Upper lobe of right lung (tissue), 1 donor: ENCODE results near the gene MT1E. TPM values are rescaled to one million over a fixed set of nuclear protein-coding genes. Genes with fewer than 3 reads are reported as not detected.

Source experiments
- ATAC-seq: fragments of 200-7000 bp; cut with Tn5 transposase; one replicate; pipeline ENCODE4 v1.9.1; 2020; ENCODE audit warnings: mild to moderate bottlenecking, moderate library complexity
- DNase-seq: peaks from one replicate; pipeline ENCODE4 v3.0.0-alpha.2; 2020
- H3K27ac ChIP-seq: fragments of 200-600 bp; one replicate; pipeline ENCODE4 v1.8.0; 2022
- H3K27me3 ChIP-seq: fragments of 200-600 bp; one replicate; pipeline ENCODE4 v1.8.0; 2022; ENCODE audit warnings: mild to moderate bottlenecking
- H3K36me3 ChIP-seq: fragments of 200-600 bp; one replicate; pipeline ENCODE4 v1.8.0; 2022
- H3K4me1 ChIP-seq: fragments of 200-600 bp; one replicate; pipeline ENCODE4 v1.8.0; 2022
- H3K4me3 ChIP-seq: fragments of 200-600 bp; one replicate; pipeline ENCODE4 v1.8.0; 2022; ENCODE audit warnings: mild to moderate bottlenecking
- H3K9me3 ChIP-seq: fragments of 200-600 bp; one replicate; pipeline ENCODE4 v1.8.0; 2022
- intact Hi-C: fragments of 100-400 bp; cut with DNase I; formaldehyde crosslinking; loops from one replicate; pipeline ENCODE4 v1.11.0; 2022
- total RNA-seq: library from RNA; stranded (reverse); fragmentation: NEBNext Ultra II Directional; extraction: Animal tissue kit (Norgen Biotek cat#: 25700); gene quantifications from one replicate; pipeline ENCODE4 v1.2.1, GENCODE V29; 2021
- TF ChIP-seq, protein P1 (sequence below): fragments of 200-600 bp; IDR thresholded peaks from one replicate; pipeline ENCODE4 v1.8.0; 2022; ENCODE audit warnings: antibody characterized with exemption
- donor health status: DM: no; HTN: yes; CAD: no; lungs with severe emphysema.

The MT1E gene
- total RNA-seq, 1 donor from 2014 or later = 154 TPM

- H3K4me1 ChIP-seq = peaks cover 7% of the 10 kb centered on the region
- H3K27me3 ChIP-seq = peaks cover 12% of the 10 kb centered on the region
- TF ChIP-seq, protein P1, sequence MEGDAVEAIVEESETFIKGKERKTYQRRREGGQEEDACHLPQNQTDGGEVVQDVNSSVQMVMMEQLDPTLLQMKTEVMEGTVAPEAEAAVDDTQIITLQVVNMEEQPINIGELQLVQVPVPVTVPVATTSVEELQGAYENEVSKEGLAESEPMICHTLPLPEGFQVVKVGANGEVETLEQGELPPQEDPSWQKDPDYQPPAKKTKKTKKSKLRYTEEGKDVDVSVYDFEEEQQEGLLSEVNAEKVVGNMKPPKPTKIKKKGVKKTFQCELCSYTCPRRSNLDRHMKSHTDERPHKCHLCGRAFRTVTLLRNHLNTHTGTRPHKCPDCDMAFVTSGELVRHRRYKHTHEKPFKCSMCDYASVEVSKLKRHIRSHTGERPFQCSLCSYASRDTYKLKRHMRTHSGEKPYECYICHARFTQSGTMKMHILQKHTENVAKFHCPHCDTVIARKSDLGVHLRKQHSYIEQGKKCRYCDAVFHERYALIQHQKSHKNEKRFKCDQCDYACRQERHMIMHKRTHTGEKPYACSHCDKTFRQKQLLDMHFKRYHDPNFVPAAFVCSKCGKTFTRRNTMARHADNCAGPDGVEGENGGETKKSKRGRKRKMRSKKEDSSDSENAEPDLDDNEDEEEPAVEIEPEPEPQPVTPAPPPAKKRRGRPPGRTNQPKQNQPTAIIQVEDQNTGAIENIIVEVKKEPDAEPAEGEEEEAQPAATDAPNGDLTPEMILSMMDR = no peak
- DNase-seq (no peak), ATAC-seq (no peak)
- H3K9me3 ChIP-seq = no peaks in the 10 kb centered on the region
- intact Hi-C loops = no loop called here
- no peaks in the 10 kb centered on the region for H3K36me3 ChIP-seq
- no peak overlapping the region for H3K27ac ChIP-seq
- no peak overlapping the region for H3K4me3 ChIP-seq
Observed at GRCh38 chr16:56630134-56630533, 4.6 kb downstream of the MT1E start.

DNA sequence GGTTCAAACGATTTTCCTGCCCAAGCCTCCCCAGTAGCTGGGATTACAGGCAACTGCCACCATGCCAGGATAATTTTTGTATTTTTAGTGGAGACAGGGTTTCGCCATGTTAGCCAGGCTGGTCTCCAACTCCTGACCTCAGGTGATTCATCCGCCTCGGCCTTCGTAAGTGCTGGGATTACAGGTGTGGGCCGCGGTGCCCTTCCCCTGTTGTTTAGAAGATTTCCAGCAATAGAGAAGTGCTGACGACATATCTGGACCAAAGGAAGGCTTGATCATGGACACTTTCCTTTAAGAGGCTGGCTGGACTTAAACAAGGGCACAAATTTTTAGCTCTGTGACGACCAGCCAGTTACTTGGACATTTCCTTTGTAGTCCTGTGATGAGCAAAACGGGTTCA lies 5.6 kb downstream of the MT1E start:
- Histone ChIP-seq H3K27me3 (peaks cover 22% of the 10 kb centered on the region), H3K9me3 (no peaks in the 10 kb centered on the region), H3K4me3 (no peak overlapping the region), H3K36me3 (no peaks in the 10 kb centered on the region), H3K4me1 (peaks cover 10% of the 10 kb centered on the region), H3K27ac (peak overlapping the region; percentile 83)
- no peak for DNase-seq
- TF ChIP-seq, protein P1 = no peak
- no peak for ATAC-seq
- intact Hi-C loops = no loop called here

DNA sequence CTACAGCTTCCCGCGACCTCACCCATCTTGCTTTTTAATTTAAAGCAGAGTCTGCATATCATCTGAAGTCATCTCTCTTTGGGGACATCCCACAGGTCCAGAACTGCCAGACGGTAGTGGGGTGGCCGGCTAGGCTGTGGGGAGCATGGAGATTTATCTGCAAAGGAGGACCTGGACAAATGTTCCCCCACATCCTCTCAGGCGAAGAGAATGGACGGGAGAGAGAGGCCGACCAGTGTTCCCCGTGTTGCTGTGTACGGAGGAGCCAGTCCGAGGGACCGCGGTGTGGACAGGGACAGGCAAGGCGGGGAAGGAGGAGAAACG lies 6.2 kb downstream of the MT1E start:
- no peaks in the 10 kb centered on the region for H3K36me3 ChIP-seq
- H3K27me3 ChIP-seq = peaks cover 22% of the 10 kb centered on the region
- TF ChIP-seq, protein P1 = no peak
- no peak for ATAC-seq
- H3K4me3 ChIP-seq = peak overlapping the region; percentile 46
- no peaks in the 10 kb centered on the region for H3K9me3 ChIP-seq
- no peak for DNase-seq
- peaks cover 8% of the 10 kb centered on the region for H3K4me1 ChIP-seq
- intact Hi-C loops = no loop called here
- peak overlapping the region; percentile 83 for H3K27ac ChIP-seq

- H3K4me3 ChIP-seq = peak within 1 kb of the TSS; percentile 46
- no peaks in the 10 kb centered on the region for H3K36me3 ChIP-seq
- peaks cover 7% of the 10 kb centered on the region for H3K4me1 ChIP-seq
- H3K27me3 ChIP-seq = peaks cover 22% of the 10 kb centered on the region
- no peaks in the 10 kb centered on the region for H3K9me3 ChIP-seq
- TF ChIP-seq, protein P1 = no peak
- ATAC-seq (peak; percentile 84), DNase-seq (peak; percentile 81)
- intact Hi-C loops = no loop called here
- H3K27ac ChIP-seq = peak within 1 kb of the TSS; percentile 83
Observed at GRCh38 chr16:56632156-56632847, 6.7 kb downstream of the MT1E start, which contains the start of gene MT1M. Gene MT1M (plus strand): TSS chr16:56632659. CDS start chr16:56632732, 73 bp downstream.

GRCh38 chr16:56632848-56633365 lies 7.3 kb downstream of the MT1E start:
- H3K4me1 ChIP-seq = peaks cover 8% of the 10 kb centered on the region
- intact Hi-C loops = no loop called here
- TF ChIP-seq, protein P1 = no peak
- H3K27me3 ChIP-seq = peaks cover 23% of the 10 kb centered on the region
- no peaks in the 10 kb centered on the region for H3K36me3 ChIP-seq
- H3K27ac ChIP-seq = peak overlapping the region; percentile 83
- no peaks in the 10 kb centered on the region for H3K9me3 ChIP-seq
- DNase-seq (no peak), ATAC-seq (no peak)
- H3K4me3 ChIP-seq = peak overlapping the region; percentile 46
